Tongue (tissue), 3 donors: ENCODE data around the gene HIP1. TPM values are rescaled to one million over a fixed set of nuclear protein-coding genes. Genes with fewer than 3 reads are reported as not detected.

Experiments used
- DNase-seq: peaks from one replicate; pipeline ENCODE4 v3.0.0-alpha.2; 2015
- small RNA-seq: library from RNA; depleted of rRNA; stranded (forward); fragments of <200 nt; gene quantifications from one replicate; pipeline ENCODE3, GENCODE V24; 2014; ENCODE audit warnings: low replicate concordance
- total RNA-seq: library from RNA; depleted of rRNA; stranded (reverse); fragments of >200 nt; gene quantifications from one replicate; pipeline ENCODE4 v1.2.3, GENCODE V29; 2014

HIP1 gene
- total RNA-seq, 1 donor from 2014 or later: 19.6 TPM

GRCh38 chr7:75485979-75486643, 252.6 kb downstream of the HIP1 start, which contains the start of gene POM121C:
Gene POM121C, minus strand, starts transcription at chr7:75486299. Its CDS starts 44,803 bp downstream, at chr7:75441496.
- DNase-seq: peak; percentile 97

- DNase-seq: peak; percentile 10
Measured at GRCh38 chr7:75485355-75485978, 253.3 kb downstream of the HIP1 start.

Small RNAs within 50 kb of the gene (small RNA-seq; reads per million reads assigned to genes)
- not detected for gene AC211429.1
- gene RF00019: not detected

Other genes starting within 250 kb of the HIP1 start
- gene SPDYE5, start 246.6 kb downstream of the HIP1 start, total RNA-seq: not detected
- not detected for gene CCL26, start 33.3 kb upstream of the HIP1 start, total RNA-seq
- gene CCL24, start 74.9 kb upstream of the HIP1 start, total RNA-seq: not detected
- 8.5 TPM for gene RHBDD2, start 140.1 kb upstream of the HIP1 start, total RNA-seq
- 39.7 TPM for gene POR, start 176.2 kb upstream of the HIP1 start, total RNA-seq